Neural cell (in vitro differentiated cells): Measurements from ENCODE around the gene RAB2B. TPM values are rescaled to one million over a fixed set of nuclear protein-coding genes. Genes with fewer than 3 reads are reported as not detected.

ENCODE experiments used
- H2AFZ ChIP-seq: fragments of 200-600, 300-800 bp; sonication (generic), shearing (Covaris generic); 2 replicates; pipeline ENCODE4 v1.6.0; 2014; ENCODE audit warnings: low read depth, mild to moderate bottlenecking, antibody characterized with exemption, low read length, moderate library complexity
- H3F3A ChIP-seq: fragments of 200-600 bp; shearing (Covaris generic); 2 replicates; pipeline ENCODE4 v1.6.1; 2016; ENCODE audit warnings: mild to moderate bottlenecking, moderate library complexity, mixed read lengths, antibody characterized with exemption, low read length; ENCODE audit not compliant: insufficient read depth, poor library complexity, severe bottlenecking
- H3K27ac ChIP-seq: fragments of 200-600, 300-800 bp; sonication (generic), shearing (Covaris generic); 2 replicates; pipeline ENCODE4 v1.5.1; 2014; ENCODE audit warnings: mild to moderate bottlenecking, low read length, moderate library complexity
- H3K27me3 ChIP-seq: fragments of 300-800, 200-600 bp; sonication (generic), shearing (Covaris generic); 2 replicates; pipeline ENCODE4 v1.6.0; 2014; ENCODE audit warnings: mild to moderate bottlenecking, low read depth, low read length, moderate library complexity; ENCODE audit not compliant: insufficient read depth
- H3K36me3 ChIP-seq: fragments of 300-800, 200-600 bp; sonication (generic), shearing (Covaris generic); 2 replicates; pipeline ENCODE4 v1.5.1; 2014; ENCODE audit warnings: mild to moderate bottlenecking, antibody characterized with exemption, low read length, moderate library complexity; ENCODE audit not compliant: insufficient read depth
- H3K4me2 ChIP-seq: fragments of 300-800, 200-600 bp; sonication (generic), shearing (Covaris generic); 2 replicates; pipeline ENCODE4 v1.6.0; 2014; ENCODE audit warnings: mild to moderate bottlenecking, low read length
- H3K4me3 ChIP-seq: fragments of 300-800, 200-600 bp; sonication (generic), shearing (Covaris generic); 2 replicates; pipeline ENCODE4 v1.5.1; 2014; ENCODE audit warnings: mild to moderate bottlenecking, low read length, moderate library complexity
- H3K79me2 ChIP-seq: fragments of 200-600 bp; shearing (Covaris generic); replicated peaks from 2 replicates; pipeline ENCODE4 v1.6.0; 2014; ENCODE audit warnings: mild to moderate bottlenecking, low read length, moderate library complexity; ENCODE audit not compliant: insufficient read depth
- H3K9ac ChIP-seq: fragments of 300-800, 200-600 bp; sonication (generic), shearing (Covaris generic); 2 replicates; pipeline ENCODE4 v1.6.1; 2016; ENCODE audit warnings: mild to moderate bottlenecking, low read length, mixed read lengths
- H3K9me2 ChIP-seq: fragments of 200-600 bp; shearing (Covaris generic); 2 replicates; pipeline ENCODE4 v1.6.1; 2016; ENCODE audit warnings: mild to moderate bottlenecking, low read length, mixed read lengths; ENCODE audit not compliant: insufficient read depth
- H3K9me3 ChIP-seq: fragments of 200-600, 300-800 bp; sonication (generic), shearing (Covaris generic); 2 replicates; pipeline ENCODE4 v1.6.1; 2016; ENCODE audit warnings: mild to moderate bottlenecking, mixed run types, low read length, moderate library complexity, mixed read lengths
- H4K20me1 ChIP-seq: fragments of 200-600 bp; shearing (Covaris generic); 2 replicates; pipeline ENCODE4 v1.6.1; 2016; ENCODE audit warnings: mild to moderate bottlenecking, mixed run types; ENCODE audit not compliant: insufficient read depth
- EP300 ChIP-seq: fragments of 450-650 bp; conservative IDR thresholded peaks from 2 replicates; pipeline ENCODE4 v1.6.1; 2014; ENCODE audit warnings: antibody characterized with exemption, mild to moderate bottlenecking, moderate library complexity; ENCODE audit not compliant: poor library complexity, severe bottlenecking
- EZH2 ChIP-seq: fragments of 200-600, 300-800 bp; shearing (Covaris generic), sonication (generic); IDR thresholded peaks from 2 replicates; pipeline ENCODE4 v1.6.1; 2014; ENCODE audit warnings: antibody characterized with exemption, low read length, borderline replicate concordance, mild to moderate bottlenecking; ENCODE audit not compliant: insufficient read depth, poor library complexity, severe bottlenecking
- MXI1 ChIP-seq: fragments of 450-650 bp; conservative IDR thresholded peaks from 2 replicates; pipeline ENCODE4 v1.6.1; 2014; ENCODE audit warnings: antibody characterized with exemption, mild to moderate bottlenecking; ENCODE audit not compliant: poor library complexity, severe bottlenecking
- POLR2AphosphoS5 ChIP-seq: IDR thresholded peaks from 2 replicates; pipeline ENCODE4 v1.6.1; 2012
- RAD21 ChIP-seq: fragments of 450-650 bp; conservative IDR thresholded peaks from 2 replicates; pipeline ENCODE4 v1.6.1; 2014; ENCODE audit warnings: antibody characterized with exemption, mild to moderate bottlenecking, moderate library complexity
- SMC3 ChIP-seq: fragments of 450-650 bp; conservative IDR thresholded peaks from 2 replicates; pipeline ENCODE4 v1.6.1; 2014; ENCODE audit warnings: antibody characterized with exemption, mild to moderate bottlenecking, moderate library complexity; ENCODE audit not compliant: poor library complexity
- TAF1 ChIP-seq: IDR thresholded peaks from 2 replicates; pipeline ENCODE4 v1.6.1; 2012; ENCODE audit warnings: low read depth
- polyA plus RNA-seq: library from polyadenylated mRNA; depleted of rRNA; stranded (reverse); fragments of >200 nt; gene quantifications from 2 replicates; pipeline ENCODE4 v1.2.3, GENCODE V29; 2014
- TF ChIP-seq, protein P1 (sequence below): fragments of 450-650 bp; IDR thresholded peaks from 2 replicates; pipeline ENCODE4 v1.5.1; 2014; ENCODE audit warnings: antibody characterized with exemption, mild to moderate bottlenecking, moderate library complexity; ENCODE audit not compliant: poor library complexity, severe bottlenecking
- TF ChIP-seq, protein P2 (sequence below): IDR thresholded peaks from 2 replicates; pipeline ENCODE4 v1.6.1; 2012; ENCODE audit warnings: borderline replicate concordance

The RAB2B gene
- polyA plus RNA-seq, 1 donor from 2014 or later: 47.9 TPM

DNA sequence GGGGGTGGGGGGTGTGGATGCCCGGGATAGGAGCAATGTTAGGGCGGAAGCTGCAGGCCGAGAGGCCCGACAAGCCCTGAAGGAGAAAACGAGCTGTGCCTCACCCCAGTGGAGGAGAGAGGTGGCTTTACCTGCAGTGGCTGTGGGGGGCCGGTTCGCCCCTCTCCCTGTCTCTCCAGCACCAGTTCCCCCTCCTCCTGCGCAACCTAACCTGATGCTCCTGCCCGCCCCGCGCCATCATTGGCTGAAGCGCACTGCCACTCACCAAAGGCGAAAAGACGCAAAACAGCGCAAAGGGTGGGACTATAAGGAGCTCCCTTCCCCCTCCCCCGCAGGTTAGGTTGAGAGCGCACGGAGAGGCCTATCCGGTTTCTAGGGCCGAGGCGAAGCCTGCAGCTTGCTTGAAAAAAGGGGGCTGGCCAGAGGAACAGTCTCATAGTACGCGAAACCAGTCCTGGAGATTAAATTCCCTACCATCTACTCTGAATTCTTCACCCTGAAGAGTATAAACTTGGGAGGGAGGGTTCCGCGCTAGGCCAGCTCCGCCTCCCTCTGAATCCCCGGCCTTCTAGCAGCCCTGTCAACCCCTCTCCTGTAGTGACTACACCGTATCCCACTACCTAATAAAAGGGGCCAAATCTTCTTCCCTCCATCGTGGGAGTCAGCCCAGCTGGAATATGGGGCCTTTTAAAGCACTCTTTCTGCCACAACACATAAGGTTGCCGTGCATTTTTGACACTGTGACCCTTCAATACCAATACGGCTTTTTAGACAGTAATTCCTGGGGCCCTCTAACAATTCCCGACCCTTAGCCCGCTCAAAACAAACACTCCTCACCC, 39.5 kb downstream of the RAB2B start:
- Histone ChIP-seq H3K9me3 (no peaks in the 10 kb centered on the region), H4K20me1 (no peaks in the 10 kb centered on the region), H3K36me3 (peaks cover 5% of the 10 kb centered on the region), H3K4me2 (peak overlapping the region; percentile 56), H3K27ac (peak overlapping the region; percentile 91), H3F3A (no peaks in the 10 kb centered on the region), H3K4me3 (peak overlapping the region; percentile 74), H3K27me3 (no peaks in the 10 kb centered on the region), H2AFZ (peak overlapping the region; percentile 96), H3K9ac (peak overlapping the region; percentile 85), H3K79me2 (peaks cover 74% of the 10 kb centered on the region), H3K9me2 (no peaks in the 10 kb centered on the region)
- TF ChIP-seq, protein P1, sequence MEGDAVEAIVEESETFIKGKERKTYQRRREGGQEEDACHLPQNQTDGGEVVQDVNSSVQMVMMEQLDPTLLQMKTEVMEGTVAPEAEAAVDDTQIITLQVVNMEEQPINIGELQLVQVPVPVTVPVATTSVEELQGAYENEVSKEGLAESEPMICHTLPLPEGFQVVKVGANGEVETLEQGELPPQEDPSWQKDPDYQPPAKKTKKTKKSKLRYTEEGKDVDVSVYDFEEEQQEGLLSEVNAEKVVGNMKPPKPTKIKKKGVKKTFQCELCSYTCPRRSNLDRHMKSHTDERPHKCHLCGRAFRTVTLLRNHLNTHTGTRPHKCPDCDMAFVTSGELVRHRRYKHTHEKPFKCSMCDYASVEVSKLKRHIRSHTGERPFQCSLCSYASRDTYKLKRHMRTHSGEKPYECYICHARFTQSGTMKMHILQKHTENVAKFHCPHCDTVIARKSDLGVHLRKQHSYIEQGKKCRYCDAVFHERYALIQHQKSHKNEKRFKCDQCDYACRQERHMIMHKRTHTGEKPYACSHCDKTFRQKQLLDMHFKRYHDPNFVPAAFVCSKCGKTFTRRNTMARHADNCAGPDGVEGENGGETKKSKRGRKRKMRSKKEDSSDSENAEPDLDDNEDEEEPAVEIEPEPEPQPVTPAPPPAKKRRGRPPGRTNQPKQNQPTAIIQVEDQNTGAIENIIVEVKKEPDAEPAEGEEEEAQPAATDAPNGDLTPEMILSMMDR: peak; percentile 28
- TF ChIP-seq, protein P2, sequence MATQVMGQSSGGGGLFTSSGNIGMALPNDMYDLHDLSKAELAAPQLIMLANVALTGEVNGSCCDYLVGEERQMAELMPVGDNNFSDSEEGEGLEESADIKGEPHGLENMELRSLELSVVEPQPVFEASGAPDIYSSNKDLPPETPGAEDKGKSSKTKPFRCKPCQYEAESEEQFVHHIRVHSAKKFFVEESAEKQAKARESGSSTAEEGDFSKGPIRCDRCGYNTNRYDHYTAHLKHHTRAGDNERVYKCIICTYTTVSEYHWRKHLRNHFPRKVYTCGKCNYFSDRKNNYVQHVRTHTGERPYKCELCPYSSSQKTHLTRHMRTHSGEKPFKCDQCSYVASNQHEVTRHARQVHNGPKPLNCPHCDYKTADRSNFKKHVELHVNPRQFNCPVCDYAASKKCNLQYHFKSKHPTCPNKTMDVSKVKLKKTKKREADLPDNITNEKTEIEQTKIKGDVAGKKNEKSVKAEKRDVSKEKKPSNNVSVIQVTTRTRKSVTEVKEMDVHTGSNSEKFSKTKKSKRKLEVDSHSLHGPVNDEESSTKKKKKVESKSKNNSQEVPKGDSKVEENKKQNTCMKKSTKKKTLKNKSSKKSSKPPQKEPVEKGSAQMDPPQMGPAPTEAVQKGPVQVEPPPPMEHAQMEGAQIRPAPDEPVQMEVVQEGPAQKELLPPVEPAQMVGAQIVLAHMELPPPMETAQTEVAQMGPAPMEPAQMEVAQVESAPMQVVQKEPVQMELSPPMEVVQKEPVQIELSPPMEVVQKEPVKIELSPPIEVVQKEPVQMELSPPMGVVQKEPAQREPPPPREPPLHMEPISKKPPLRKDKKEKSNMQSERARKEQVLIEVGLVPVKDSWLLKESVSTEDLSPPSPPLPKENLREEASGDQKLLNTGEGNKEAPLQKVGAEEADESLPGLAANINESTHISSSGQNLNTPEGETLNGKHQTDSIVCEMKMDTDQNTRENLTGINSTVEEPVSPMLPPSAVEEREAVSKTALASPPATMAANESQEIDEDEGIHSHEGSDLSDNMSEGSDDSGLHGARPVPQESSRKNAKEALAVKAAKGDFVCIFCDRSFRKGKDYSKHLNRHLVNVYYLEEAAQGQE: no peak
- TF ChIP-seq EP300: peak; percentile 62
- no peak for TF ChIP-seq RAD21
- TF ChIP-seq MXI1: peak; percentile 49
- TF ChIP-seq POLR2AphosphoS5: peak; percentile 85
- no peak for TF ChIP-seq EZH2
- TF ChIP-seq SMC3: peak; percentile 40
- peak; percentile 40 for TF ChIP-seq TAF1

DNA sequence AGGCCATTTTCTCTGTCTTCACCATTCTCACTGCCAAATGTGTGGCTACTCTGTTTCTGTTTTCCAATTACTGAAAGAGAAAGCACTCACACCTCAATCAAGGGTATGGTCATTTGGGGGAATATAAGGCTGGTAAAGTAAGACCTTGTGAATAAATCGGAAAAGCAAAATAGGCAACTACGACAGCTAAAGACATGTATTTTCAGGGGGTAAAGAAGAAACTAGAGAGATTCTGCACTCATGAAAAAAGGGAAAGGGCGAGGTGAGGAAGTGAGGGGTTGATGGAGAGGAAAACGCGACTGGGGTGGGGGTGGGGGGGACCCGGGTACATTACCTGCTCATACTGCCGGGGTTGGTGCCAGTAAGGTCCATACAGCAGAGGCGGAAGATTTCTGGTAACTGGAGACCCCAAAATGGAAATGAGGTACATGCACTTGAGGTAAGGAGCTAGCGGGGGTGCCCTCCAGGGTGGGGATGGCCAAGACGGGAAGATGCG, 40.1 kb downstream of the RAB2B start:
- no peaks in the 10 kb centered on the region for H3K9me3 ChIP-seq
- peak overlapping the region; percentile 72 for H3K4me2 ChIP-seq
- TF ChIP-seq POLR2AphosphoS5 (no peak), TAF1 (no peak), RAD21 (no peak), SMC3 (no peak), EZH2 (no peak), MXI1 (no peak), EP300 (no peak)
- TF ChIP-seq, protein P2: peak; percentile 11
- TF ChIP-seq, protein P1: no peak
- no peaks in the 10 kb centered on the region for H3F3A ChIP-seq
- H3K27ac ChIP-seq: peak overlapping the region; percentile 91
- H3K36me3 ChIP-seq: peaks cover 5% of the 10 kb centered on the region
- peak overlapping the region; percentile 74 for H3K4me3 ChIP-seq
- H3K9ac ChIP-seq: peak overlapping the region; percentile 85
- no peaks in the 10 kb centered on the region for H3K27me3 ChIP-seq
- peak overlapping the region; percentile 57 for H2AFZ ChIP-seq
- peaks cover 74% of the 10 kb centered on the region for H3K79me2 ChIP-seq
- no peaks in the 10 kb centered on the region for H3K9me2 ChIP-seq
- H4K20me1 ChIP-seq: no peaks in the 10 kb centered on the region
